SIG-M5 treated with dmso at 0.1 percent for 504 hours (cell line): ENCODE measurements around the gene PEPD.

Source experiments
- DNase-seq: peaks from one replicate; lab custom pipeline; 2025; ENCODE audit not compliant: unreplicated experiment; lab: John Stamatoyannopoulos, UW

The PEPD gene

DNA sequence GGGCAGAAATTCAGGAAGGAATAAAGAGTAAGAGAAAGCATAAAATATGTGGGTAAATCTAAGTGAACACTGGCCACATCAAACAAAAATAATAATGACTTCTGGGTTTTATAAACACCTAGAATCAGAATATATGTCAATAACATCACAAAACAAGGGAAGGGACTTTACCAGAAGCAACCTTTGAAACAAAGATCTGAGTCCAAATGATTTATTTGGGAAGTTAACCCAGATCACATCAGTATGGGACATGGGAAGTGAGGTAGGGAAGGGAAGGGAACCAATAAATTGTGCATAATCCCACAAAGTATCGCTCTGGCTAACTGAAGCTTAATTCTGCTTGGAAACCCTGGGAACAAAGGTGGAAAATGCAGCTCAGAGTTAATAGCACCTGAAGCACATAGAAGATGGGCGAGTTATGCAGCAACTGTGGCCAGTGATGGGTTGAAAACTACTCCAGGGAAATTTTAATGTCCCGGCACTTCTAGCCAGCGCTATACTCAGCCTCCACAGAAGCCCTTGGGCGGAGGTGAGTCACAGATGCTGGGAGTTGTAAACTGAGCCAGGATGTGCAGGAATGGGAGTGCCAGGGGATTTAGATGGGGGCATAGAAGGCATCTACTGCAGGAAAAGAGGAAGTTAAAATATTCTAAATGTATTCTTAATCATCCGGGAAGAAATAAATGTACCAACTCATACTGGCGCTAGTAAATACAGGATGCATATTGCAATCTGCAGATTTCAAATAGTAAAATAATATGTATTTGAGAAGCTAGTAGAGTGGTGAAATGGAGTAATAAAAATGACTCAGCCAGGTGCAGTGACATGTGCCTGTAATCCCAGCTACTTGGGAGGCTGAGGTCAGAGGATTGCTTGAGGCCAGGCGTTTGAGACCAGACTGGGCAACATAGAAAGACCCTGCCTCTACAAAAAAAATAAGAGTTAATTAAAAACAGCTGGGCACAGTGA, 182.3 kb downstream of the PEPD start:
- no peak for DNase-seq
